Left ventricle myocardium inferior (tissue), 1 donor: ENCODE data around the gene ACOXL. TPM values are rescaled to one million over a fixed set of nuclear protein-coding genes. Genes with fewer than 3 reads are reported as not detected.

ENCODE experiments used
- DNase-seq: peaks from one replicate; pipeline ENCODE4 v3.0.0-alpha.2; 2020
- H3K27ac ChIP-seq: fragments of 200-600 bp; replicated peaks from 2 replicates; pipeline ENCODE4 v1.8.0; 2021
- H3K27me3 ChIP-seq: fragments of 200-600 bp; 2 replicates; pipeline ENCODE4 v1.8.0; 2021; ENCODE audit warnings: low read depth
- H3K36me3 ChIP-seq: fragments of 200-600 bp; 2 replicates; pipeline ENCODE4 v1.8.0; 2021
- H3K4me1 ChIP-seq: fragments of 200-600 bp; 2 replicates; pipeline ENCODE4 v1.8.0; 2021
- H3K4me3 ChIP-seq: fragments of 200-600 bp; 2 replicates; pipeline ENCODE4 v1.8.0; 2021; ENCODE audit warnings: mild to moderate bottlenecking, moderate library complexity
- H3K9me3 ChIP-seq: fragments of 200-600 bp; replicated peaks from 2 replicates; pipeline ENCODE4 v1.8.0; 2021
- CTCF ChIP-seq: fragments of 200-600 bp; IDR thresholded peaks from 2 replicates; pipeline ENCODE4 v1.8.0; 2021; ENCODE audit warnings: antibody characterized with exemption, mild to moderate bottlenecking, borderline replicate concordance
- intact Hi-C: fragments of 100-400 bp; cut with micrococcal nuclease; formaldehyde crosslinking; loops from one replicate; pipeline ENCODE4 v1.11.0; 2022
- total RNA-seq: library from RNA; stranded (reverse); fragmentation: NEBNext Ultra II Directional; extraction: Animal tissue kit (Norgen Biotek cat#: 25700); gene quantifications from one replicate; pipeline ENCODE4 v1.2.1, GENCODE V29; 2021
- donor health status: DM: no; HTN: yes; CAD: no; lungs with severe emphysema.

ACOXL gene
- total RNA-seq, 1 donor from 2014 or later: not detected

- H3K27me3 ChIP-seq: peaks cover 18% of the 10 kb centered on the region
- intact Hi-C loops: no loop called here
- no peaks in the 10 kb centered on the region for H3K4me1 ChIP-seq
- H3K4me3 ChIP-seq: no peak overlapping the region
- no peak overlapping the region for H3K27ac ChIP-seq
- peaks cover 12% of the 10 kb centered on the region for H3K9me3 ChIP-seq
- H3K36me3 ChIP-seq: no peaks in the 10 kb centered on the region
- TF ChIP-seq CTCF: no peak
- no peak for DNase-seq
Observed at GRCh38 chr2:110891626-110892025, 159.3 kb downstream of the ACOXL start.

- DNase-seq: no peak
- no peak overlapping the region for H3K27ac ChIP-seq
- peaks cover 14% of the 10 kb centered on the region for H3K9me3 ChIP-seq
- no peaks in the 10 kb centered on the region for H3K36me3 ChIP-seq
- intact Hi-C loops: no loop called here
- H3K27me3 ChIP-seq: peaks cover 33% of the 10 kb centered on the region
- TF ChIP-seq CTCF: no peak
- H3K4me1 ChIP-seq: no peaks in the 10 kb centered on the region
- H3K4me3 ChIP-seq: no peak overlapping the region
Observed at GRCh38 chr2:110896226-110896625, 163.9 kb downstream of the ACOXL start.

- intact Hi-C loops: no loop called here
- no peak for TF ChIP-seq CTCF
- no peaks in the 10 kb centered on the region for H3K4me1 ChIP-seq
- peaks cover 14% of the 10 kb centered on the region for H3K9me3 ChIP-seq
- H3K27ac ChIP-seq: no peak overlapping the region
- peaks cover 23% of the 10 kb centered on the region for H3K27me3 ChIP-seq
- DNase-seq: no peak
- no peak overlapping the region for H3K4me3 ChIP-seq
- no peaks in the 10 kb centered on the region for H3K36me3 ChIP-seq
Observed at GRCh38 chr2:110897966-110898365, 165.6 kb downstream of the ACOXL start.

GRCh38 chr2:110900191-110900590 lies 167.8 kb downstream of the ACOXL start:
- Histone ChIP-seq H3K27ac (no peak overlapping the region), H3K9me3 (peaks cover 14% of the 10 kb centered on the region)
- intact Hi-C loops: no loop called here

GRCh38 chr2:110903548-110903947 lies 171.2 kb downstream of the ACOXL start:
- H3K9me3 ChIP-seq: no peaks in the 10 kb centered on the region
- no peak for DNase-seq
- no peak overlapping the region for H3K4me3 ChIP-seq
- H3K4me1 ChIP-seq: no peaks in the 10 kb centered on the region
- H3K27ac ChIP-seq: no peak overlapping the region
- H3K36me3 ChIP-seq: no peaks in the 10 kb centered on the region
- intact Hi-C loops: no loop called here
- no peak for TF ChIP-seq CTCF
- peaks cover 21% of the 10 kb centered on the region for H3K27me3 ChIP-seq

More at GRCh38 chr2:110900191-110900590, 167.8 kb downstream of the ACOXL start:
- TF ChIP-seq CTCF: no peak
- H3K36me3 ChIP-seq: no peaks in the 10 kb centered on the region
- no peaks in the 10 kb centered on the region for H3K4me1 ChIP-seq
- DNase-seq: no peak
- peaks cover 21% of the 10 kb centered on the region for H3K27me3 ChIP-seq
- H3K4me3 ChIP-seq: no peak overlapping the region
